ENCODE measurements around the gene SLC35A2. TPM values are rescaled to one million over a fixed set of nuclear protein-coding genes. Genes with fewer than 3 reads are reported as not detected.

SLC35A2 gene
- total RNA-seq, 1 donor from 2014 or later, result 33.3 TPM

GRCh38 chrX:48897625-48898306 lies 13.7 kb downstream of the SLC35A2 start, which contains the start of the genes PQBP1 and TIMM17B:
Gene PQBP1, plus strand, starts transcription at chrX:48897930. Its CDS starts 580 bp downstream, at chrX:48898510.
Gene TIMM17B, minus strand, starts transcription at chrX:48897768. Its CDS starts 19 bp downstream, at chrX:48897749.
- Mint-ChIP-seq H3K27me3 (no peaks in the 10 kb centered on the region), H3K36me3 (peaks cover 4% of the 10 kb centered on the region), H3K4me3 (peak within 1 kb of the TSS; percentile 92), H3K9me3 (no peaks in the 10 kb centered on the region), H3K27ac (peak within 1 kb of the TSS; percentile 95), H3K4me1 (ENCODE audit: unreplicated experiment) (no peaks in the 10 kb centered on the region)
- DNase-seq (ENCODE audit: extremely low spot score, unreplicated experiment), result peak; percentile 85
- TF ChIP-seq CTCF (conservative IDR thresholded peaks at IDR 0.05), result no peak

GRCh38 chrX:48897157-48897624 lies 14.3 kb downstream of the SLC35A2 start:
- H3K36me3 Mint-ChIP-seq, result peaks cover 4% of the 10 kb centered on the region
- TF ChIP-seq CTCF (conservative IDR thresholded peaks at IDR 0.05), result no peak
- no peaks in the 10 kb centered on the region for H3K4me1 Mint-ChIP-seq (ENCODE audit: unreplicated experiment)

GRCh38 chrX:48896611-48897011 lies 14.8 kb downstream of the SLC35A2 start:
- no peak for DNase-seq (ENCODE audit: extremely low spot score, unreplicated experiment)
- H3K4me1 Mint-ChIP-seq (ENCODE audit: unreplicated experiment), result peaks cover 3% of the 10 kb centered on the region
- peaks cover 4% of the 10 kb centered on the region for H3K36me3 Mint-ChIP-seq
- peak overlapping the region; percentile 92 for H3K4me3 Mint-ChIP-seq
- peak overlapping the region; percentile 95 for H3K27ac Mint-ChIP-seq
- no peaks in the 10 kb centered on the region for H3K9me3 Mint-ChIP-seq
- H3K27me3 Mint-ChIP-seq, result no peaks in the 10 kb centered on the region
- no peak for TF ChIP-seq CTCF (conservative IDR thresholded peaks at IDR 0.05)

More at GRCh38 chrX:48897157-48897624, 14.3 kb downstream of the SLC35A2 start:
- H3K27ac Mint-ChIP-seq, result peak overlapping the region; percentile 95
- no peaks in the 10 kb centered on the region for H3K27me3 Mint-ChIP-seq
- H3K9me3 Mint-ChIP-seq, result no peaks in the 10 kb centered on the region
- H3K4me3 Mint-ChIP-seq, result peak overlapping the region; percentile 92
- DNase-seq (ENCODE audit: extremely low spot score, unreplicated experiment), result peak; percentile 77

GRCh38 chrX:48894891-48895290 lies 16.6 kb downstream of the SLC35A2 start:
- peak; percentile 43 for DNase-seq (ENCODE audit: extremely low spot score, unreplicated experiment)
- H3K9me3 Mint-ChIP-seq, result no peaks in the 10 kb centered on the region
- peaks cover 4% of the 10 kb centered on the region for H3K36me3 Mint-ChIP-seq
- peaks cover 8% of the 10 kb centered on the region for H3K4me1 Mint-ChIP-seq (ENCODE audit: unreplicated experiment)
- peak overlapping the region; percentile 50 for H3K4me3 Mint-ChIP-seq
- H3K27me3 Mint-ChIP-seq, result no peaks in the 10 kb centered on the region
- no peak overlapping the region for H3K27ac Mint-ChIP-seq
- no peak for TF ChIP-seq CTCF (conservative IDR thresholded peaks at IDR 0.05)

- H3K4me1 Mint-ChIP-seq (ENCODE audit: unreplicated experiment), result peaks cover 8% of the 10 kb centered on the region
- no peaks in the 10 kb centered on the region for H3K9me3 Mint-ChIP-seq
- no peak overlapping the region for H3K27ac Mint-ChIP-seq
These were observed 17.7 kb downstream of the SLC35A2 start for GRCh38 chrX:48893556-48894348.

More at GRCh38 chrX:48893556-48894348, 17.7 kb downstream of the SLC35A2 start:
- Mint-ChIP-seq H3K27me3 (no peaks in the 10 kb centered on the region), H3K4me3 (peak overlapping the region; percentile 57), H3K36me3 (peaks cover 4% of the 10 kb centered on the region)
- peak; percentile 36 for DNase-seq (ENCODE audit: extremely low spot score, unreplicated experiment)
- TF ChIP-seq CTCF (conservative IDR thresholded peaks at IDR 0.05), result no peak

Data from type B pancreatic cell (in vitro differentiated cells).